Vagina (tissue), 2 donors: ENCODE results near the gene PSMB7.

Experiments
- POLR2AphosphoS5 ChIP-seq, 2 donors: sonication (generic); formaldehyde crosslinking; IDR thresholded peaks; one replicate each; pipeline ENCODE4 v1.9.0; 2017; ENCODE audit warnings: antibody characterized with exemption in 2 of 2, mild to moderate bottlenecking in 2 of 2, low read depth in 1 of 2; ENCODE audit not compliant: insufficient read depth in 1 of 2
- TF ChIP-seq, protein P1 (sequence below), 3 experiments: fragments of 450-650 bp in 2 of 3; fragments of 200-600 bp in 1 of 3; sonication (generic) in 1 of 3; IDR thresholded peaks; one replicate each; pipeline ENCODE4 v1.5.1; 2017 to 2019; ENCODE audit warnings: antibody characterized with exemption in 3 of 3, mild to moderate bottlenecking in 2 of 3, moderate library complexity in 2 of 3

DNA sequence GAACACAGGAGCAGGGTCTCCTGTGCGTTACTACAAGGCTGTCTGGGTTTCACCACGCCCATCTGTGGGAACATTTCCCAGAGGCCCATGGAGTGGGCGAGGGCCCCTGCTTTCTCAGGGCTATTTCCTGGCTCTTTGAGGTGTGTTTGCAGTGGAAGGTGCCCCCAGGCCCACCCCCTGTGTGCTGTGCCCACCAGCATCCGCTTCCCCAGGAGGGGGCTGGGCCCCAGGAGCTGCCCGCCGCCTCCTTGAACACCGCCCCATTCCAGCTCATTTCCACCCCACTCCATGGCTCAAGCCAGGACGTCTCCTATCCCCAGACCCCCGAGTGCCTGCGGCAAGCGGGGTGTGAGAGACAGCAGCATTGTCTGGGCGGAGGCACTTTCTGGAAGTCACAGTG lies 87.0 kb downstream of the PSMB7 start:
- TF ChIP-seq, protein P1, sequence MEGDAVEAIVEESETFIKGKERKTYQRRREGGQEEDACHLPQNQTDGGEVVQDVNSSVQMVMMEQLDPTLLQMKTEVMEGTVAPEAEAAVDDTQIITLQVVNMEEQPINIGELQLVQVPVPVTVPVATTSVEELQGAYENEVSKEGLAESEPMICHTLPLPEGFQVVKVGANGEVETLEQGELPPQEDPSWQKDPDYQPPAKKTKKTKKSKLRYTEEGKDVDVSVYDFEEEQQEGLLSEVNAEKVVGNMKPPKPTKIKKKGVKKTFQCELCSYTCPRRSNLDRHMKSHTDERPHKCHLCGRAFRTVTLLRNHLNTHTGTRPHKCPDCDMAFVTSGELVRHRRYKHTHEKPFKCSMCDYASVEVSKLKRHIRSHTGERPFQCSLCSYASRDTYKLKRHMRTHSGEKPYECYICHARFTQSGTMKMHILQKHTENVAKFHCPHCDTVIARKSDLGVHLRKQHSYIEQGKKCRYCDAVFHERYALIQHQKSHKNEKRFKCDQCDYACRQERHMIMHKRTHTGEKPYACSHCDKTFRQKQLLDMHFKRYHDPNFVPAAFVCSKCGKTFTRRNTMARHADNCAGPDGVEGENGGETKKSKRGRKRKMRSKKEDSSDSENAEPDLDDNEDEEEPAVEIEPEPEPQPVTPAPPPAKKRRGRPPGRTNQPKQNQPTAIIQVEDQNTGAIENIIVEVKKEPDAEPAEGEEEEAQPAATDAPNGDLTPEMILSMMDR (IDR thresholded peaks at IDR 0.05): no peak
- no peak for TF ChIP-seq POLR2AphosphoS5 (IDR thresholded peaks at IDR 0.05; ENCODE audit: insufficient read depth in 1 of 2, low read depth in 1 of 2)
